Ishikawa (cell line): ENCODE data around the gene STAG3.
A peak's percentile ranks its signal among the peaks of the same experiment; 100 is the strongest.

Experiments used
- CEBPB ChIP-seq: IDR thresholded peaks from 2 replicates; pipeline ENCODE4 v1.6.1; 2012
- CREB1 ChIP-seq: IDR thresholded peaks from 2 replicates; pipeline ENCODE4 v1.6.1; 2012; ENCODE audit warnings: low read depth
- EGR1 ChIP-seq: IDR thresholded peaks from 2 replicates; pipeline ENCODE4 v1.6.1; 2012
- FOXM1 ChIP-seq: IDR thresholded peaks from 2 replicates; pipeline ENCODE4 v1.6.1; 2012; ENCODE audit warnings: low read depth, borderline replicate concordance
- NFIC ChIP-seq: IDR thresholded peaks from 2 replicates; pipeline ENCODE4 v1.6.1; 2012
- RAD21 ChIP-seq: IDR thresholded peaks from 2 replicates; pipeline ENCODE4 v1.6.1; 2012; ENCODE audit warnings: low read depth
- TAF1 ChIP-seq: IDR thresholded peaks from 2 replicates; pipeline ENCODE4 v1.6.1; 2012; ENCODE audit warnings: low read depth, mild to moderate bottlenecking
- TCF12 ChIP-seq: IDR thresholded peaks from 2 replicates; pipeline ENCODE4 v1.6.1; 2012; ENCODE audit warnings: low read depth
- TEAD4 ChIP-seq: IDR thresholded peaks from 2 replicates; pipeline ENCODE4 v1.6.1; 2012
- YY1 ChIP-seq: IDR thresholded peaks from 2 replicates; pipeline ENCODE4 v1.6.1; 2012; ENCODE audit warnings: low read depth
- ZBTB7A ChIP-seq: IDR thresholded peaks from 2 replicates; pipeline ENCODE4 v1.6.1; 2012; ENCODE audit warnings: low read depth
- TF ChIP-seq, protein P1 (sequence below): IDR thresholded peaks from 2 replicates; pipeline ENCODE4 v1.6.1; 2012
- TF ChIP-seq, protein P2 (sequence below): IDR thresholded peaks from 2 replicates; pipeline ENCODE4 v1.6.1; 2012
- TF ChIP-seq, protein P3 (sequence below): IDR thresholded peaks from 2 replicates; pipeline ENCODE4 v1.6.1; 2012; ENCODE audit warnings: low read depth, mild to moderate bottlenecking

STAG3 gene

DNA sequence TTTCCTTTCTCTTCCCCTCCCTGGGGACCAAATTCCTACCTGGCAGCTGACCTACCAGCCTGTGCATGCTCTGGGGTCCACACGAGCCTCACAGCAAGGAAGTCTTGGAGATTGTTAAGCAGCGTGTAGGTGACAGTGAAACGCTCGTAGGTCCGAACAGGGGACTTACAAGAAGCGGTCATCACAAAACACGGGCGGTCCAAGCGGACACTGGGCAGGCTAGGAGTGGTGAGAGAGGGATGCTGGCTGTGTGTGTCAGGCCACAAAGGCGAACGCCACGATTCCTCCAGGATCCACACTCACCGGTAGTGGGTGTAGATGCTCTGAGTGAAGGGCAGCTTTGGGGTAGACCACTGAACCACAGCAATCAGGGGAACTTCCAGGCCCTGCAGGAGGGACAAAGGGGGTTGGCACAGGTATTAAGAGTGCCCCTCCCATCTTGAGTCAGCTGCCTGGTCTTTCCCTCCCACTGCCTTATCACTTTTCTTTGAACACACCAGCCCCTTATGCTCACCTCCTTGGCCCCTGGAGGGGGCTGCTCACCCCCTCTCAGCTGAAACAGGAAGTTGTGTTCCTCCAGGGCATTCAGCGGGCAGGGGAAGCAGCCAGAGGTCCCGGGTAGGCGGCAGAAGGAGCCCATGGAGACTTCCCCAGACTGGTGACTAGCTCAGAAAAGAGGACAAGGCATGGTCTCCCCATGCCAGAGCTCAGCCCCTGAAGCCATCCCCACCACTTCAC is 21.2 kb upstream of the STAG3 start:
- TF ChIP-seq TEAD4 (no peak), CEBPB (no peak), NFIC (no peak)
- TF ChIP-seq, protein P1, sequence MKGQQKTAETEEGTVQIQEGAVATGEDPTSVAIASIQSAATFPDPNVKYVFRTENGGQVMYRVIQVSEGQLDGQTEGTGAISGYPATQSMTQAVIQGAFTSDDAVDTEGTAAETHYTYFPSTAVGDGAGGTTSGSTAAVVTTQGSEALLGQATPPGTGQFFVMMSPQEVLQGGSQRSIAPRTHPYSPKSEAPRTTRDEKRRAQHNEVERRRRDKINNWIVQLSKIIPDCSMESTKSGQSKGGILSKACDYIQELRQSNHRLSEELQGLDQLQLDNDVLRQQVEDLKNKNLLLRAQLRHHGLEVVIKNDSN, result no peak

DNA sequence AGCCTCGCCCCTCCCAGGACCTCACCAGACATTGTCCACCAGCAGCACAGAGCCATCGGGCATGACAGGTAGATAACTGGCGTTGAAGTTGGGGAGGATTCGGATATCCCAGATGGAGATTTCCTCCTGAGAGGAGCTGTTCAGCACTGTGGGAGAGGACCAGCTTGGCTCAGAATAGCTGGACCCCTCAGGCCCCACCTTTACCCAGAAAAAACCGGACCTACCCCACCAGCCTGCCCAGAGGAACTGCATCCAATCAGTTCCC is 20.7 kb upstream of the STAG3 start:
- TF ChIP-seq RAD21, result no peak
- no peak for TF ChIP-seq TAF1
- no peak for TF ChIP-seq CREB1
- TF ChIP-seq TEAD4, result no peak
- TF ChIP-seq ZBTB7A, result no peak
- TF ChIP-seq TCF12, result no peak
- TF ChIP-seq, protein P2, sequence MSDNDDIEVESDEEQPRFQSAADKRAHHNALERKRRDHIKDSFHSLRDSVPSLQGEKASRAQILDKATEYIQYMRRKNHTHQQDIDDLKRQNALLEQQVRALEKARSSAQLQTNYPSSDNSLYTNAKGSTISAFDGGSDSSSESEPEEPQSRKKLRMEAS, result no peak
- no peak for TF ChIP-seq NFIC
- TF ChIP-seq YY1, result no peak
- TF ChIP-seq FOXM1, result no peak

DNA sequence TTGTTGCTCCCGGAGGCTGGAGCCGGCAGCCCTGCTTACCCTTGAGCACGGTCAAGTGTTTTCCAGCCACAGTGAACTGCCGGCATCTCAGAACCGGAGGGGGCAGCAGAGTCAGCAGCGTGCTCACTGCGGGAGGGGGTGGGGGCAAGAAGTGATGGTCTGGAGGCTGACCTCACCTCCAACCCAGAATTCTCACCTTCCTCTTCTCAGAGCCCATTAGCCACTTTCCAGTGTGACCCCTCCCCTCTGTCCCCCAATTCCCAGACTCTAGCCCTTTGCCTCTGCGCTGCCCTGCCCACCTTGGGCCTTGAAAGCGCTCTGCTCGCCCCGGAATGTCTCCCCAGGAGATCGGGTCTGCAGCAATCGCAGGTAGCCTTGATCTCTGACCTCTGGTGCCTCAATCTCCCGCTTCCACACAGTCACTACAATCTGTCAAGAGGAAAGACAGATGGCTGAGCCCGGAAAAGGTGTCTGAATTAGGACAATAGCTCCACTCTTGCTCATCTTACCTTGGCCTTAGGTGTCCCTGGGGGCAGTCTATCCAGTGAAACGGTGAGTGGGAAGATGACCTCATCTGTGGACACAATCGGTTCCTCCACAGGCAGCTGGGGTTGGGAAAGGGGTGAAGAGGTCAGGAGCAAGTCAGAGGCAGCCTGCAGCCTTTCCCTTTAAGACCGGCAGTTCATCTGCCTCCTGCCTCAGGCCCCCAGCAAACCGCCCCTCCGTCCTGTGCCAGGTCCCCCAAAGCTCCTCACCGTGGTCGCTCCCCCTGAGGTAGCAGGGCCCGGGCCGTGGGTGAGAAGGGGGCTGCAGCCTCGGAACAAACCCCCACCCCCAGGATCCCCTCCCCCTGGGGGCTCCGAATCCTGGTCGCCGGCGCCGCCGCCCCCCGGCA is 20.1 kb upstream of the STAG3 start:
- TF ChIP-seq TCF12 (no peak), TEAD4 (no peak), CREB1 (no peak), EGR1 (no peak), YY1 (no peak)
- TF ChIP-seq, protein P3, sequence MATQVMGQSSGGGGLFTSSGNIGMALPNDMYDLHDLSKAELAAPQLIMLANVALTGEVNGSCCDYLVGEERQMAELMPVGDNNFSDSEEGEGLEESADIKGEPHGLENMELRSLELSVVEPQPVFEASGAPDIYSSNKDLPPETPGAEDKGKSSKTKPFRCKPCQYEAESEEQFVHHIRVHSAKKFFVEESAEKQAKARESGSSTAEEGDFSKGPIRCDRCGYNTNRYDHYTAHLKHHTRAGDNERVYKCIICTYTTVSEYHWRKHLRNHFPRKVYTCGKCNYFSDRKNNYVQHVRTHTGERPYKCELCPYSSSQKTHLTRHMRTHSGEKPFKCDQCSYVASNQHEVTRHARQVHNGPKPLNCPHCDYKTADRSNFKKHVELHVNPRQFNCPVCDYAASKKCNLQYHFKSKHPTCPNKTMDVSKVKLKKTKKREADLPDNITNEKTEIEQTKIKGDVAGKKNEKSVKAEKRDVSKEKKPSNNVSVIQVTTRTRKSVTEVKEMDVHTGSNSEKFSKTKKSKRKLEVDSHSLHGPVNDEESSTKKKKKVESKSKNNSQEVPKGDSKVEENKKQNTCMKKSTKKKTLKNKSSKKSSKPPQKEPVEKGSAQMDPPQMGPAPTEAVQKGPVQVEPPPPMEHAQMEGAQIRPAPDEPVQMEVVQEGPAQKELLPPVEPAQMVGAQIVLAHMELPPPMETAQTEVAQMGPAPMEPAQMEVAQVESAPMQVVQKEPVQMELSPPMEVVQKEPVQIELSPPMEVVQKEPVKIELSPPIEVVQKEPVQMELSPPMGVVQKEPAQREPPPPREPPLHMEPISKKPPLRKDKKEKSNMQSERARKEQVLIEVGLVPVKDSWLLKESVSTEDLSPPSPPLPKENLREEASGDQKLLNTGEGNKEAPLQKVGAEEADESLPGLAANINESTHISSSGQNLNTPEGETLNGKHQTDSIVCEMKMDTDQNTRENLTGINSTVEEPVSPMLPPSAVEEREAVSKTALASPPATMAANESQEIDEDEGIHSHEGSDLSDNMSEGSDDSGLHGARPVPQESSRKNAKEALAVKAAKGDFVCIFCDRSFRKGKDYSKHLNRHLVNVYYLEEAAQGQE, result no peak
- TF ChIP-seq, protein P2, result no peak

DNA sequence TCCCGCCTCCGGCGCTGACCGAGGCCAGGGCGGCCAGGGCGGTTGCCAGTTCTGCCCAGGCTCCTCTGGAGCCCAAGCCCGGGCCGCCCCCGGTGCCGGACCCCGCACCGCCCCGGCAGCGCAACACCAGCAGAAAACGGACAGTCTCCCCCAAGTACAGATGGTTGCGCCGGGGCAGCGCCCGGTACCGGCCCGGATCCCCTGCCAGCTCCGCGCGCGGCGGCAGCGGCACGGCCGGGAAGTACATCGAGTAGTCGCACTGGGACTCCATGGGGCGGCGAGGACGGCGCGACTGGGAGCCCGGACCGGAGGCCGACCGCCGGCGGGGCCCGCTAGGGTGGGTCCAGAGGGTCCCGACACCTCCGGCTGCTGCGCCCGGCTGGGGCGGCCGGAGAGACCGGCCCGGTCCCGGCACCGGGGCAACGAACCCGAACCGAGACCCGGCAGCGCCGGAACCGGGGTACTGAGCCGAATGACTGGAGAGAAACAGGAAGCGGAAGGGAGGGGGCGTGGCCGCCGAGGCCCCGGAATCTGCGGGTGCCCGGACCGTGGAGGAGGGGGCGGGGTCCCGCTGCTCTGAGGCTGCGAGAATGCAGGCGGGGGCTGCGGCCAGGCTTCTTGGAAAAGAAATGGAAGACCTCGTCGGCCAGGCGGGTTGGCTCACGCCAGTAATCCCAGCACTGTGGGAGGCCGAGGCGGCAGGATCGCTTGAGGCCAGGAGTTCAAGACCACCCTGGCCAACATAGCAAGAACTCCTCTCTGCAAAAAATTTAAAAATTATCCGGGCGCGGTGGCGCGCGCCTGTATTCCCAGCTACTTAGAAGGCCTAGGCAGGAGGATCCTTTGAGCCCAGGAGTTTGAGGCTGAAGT is 19.3 kb upstream of the STAG3 start, which contains the start of gene TRAPPC14:
Gene TRAPPC14 (minus strand): TSS at position 495 of the 870 bp plus-strand sequence. CDS start 224 bp downstream, at position 271.
- TF ChIP-seq ZBTB7A (peak; percentile 87; the same call in 1 of the 2 replicates), YY1 (0 out of 2 replicates have a peak, but pooled peaks have one; percentile 34), TAF1 (peak; percentile 83), CREB1 (no peak), TCF12 (peak; percentile 60), RAD21 (no peak), EGR1 (0 out of 2 replicates have a peak, but pooled peaks have one; percentile 40), TEAD4 (peak; percentile 50; the same call in 1 of the 2 replicates), NFIC (no peak)
- TF ChIP-seq, protein P2, result peak; percentile 31; the same call in 1 of the 2 replicates
- TF ChIP-seq, protein P1, result no peak
- TF ChIP-seq, protein P3, result no peak

DNA sequence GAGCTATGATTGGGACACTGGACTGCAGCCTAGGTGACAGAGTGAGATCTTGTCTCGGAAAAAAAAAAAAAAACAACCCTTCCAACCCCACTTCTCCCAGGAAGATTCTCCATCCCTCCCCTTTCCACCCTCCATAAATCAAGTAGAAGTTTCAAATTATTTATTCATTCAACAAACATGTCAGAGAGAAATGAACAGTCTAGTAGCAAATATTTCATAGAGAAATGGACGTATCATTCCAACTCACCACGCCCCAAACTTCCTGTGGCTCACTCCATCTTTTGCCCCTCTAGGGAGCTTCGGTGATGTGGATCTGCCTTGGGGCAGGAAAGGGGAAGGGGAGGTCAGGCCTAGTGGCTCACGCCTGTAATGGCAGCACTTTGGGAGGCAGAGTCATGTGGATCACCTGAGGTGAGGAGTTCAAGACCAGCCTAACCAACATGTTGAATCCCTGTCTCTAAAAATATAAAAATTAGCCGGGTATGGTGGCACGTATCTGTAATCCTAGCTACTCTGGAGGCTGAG is 18.6 kb upstream of the STAG3 start:
- TF ChIP-seq TAF1, result no peak
- TF ChIP-seq CREB1, result no peak
- TF ChIP-seq, protein P1, result no peak
- TF ChIP-seq EGR1, result no peak
- no peak for TF ChIP-seq ZBTB7A
- no peak for TF ChIP-seq FOXM1
- TF ChIP-seq, protein P2, result no peak; the same call in 1 of the 2 replicates
- TF ChIP-seq YY1, result no peak
